Measurements from ENCODE around the gene PIK3C2G. TPM values are rescaled to one million over a fixed set of nuclear protein-coding genes. Genes with fewer than 3 reads are reported as not detected.

Gene PIK3C2G
- total RNA-seq, 1 donor from 2014 or later = not detected

DNA sequence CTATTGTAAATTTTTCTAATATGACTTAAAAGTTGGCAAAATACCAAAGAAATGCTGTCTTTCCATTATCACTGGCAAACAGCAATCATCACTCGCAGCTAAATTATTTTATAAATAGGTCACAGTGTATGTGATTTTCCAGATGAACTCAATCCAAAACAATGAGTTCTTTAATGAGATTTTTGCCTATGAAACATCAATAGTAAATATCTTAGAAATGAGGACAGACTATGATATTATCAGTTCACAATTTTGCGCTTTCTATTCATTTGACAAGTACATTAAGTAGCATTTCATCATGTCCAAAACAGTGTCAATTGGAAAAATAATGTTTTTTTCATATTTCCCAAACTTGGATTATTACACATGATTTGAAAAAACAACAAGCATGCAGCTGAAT lies 65.7 kb downstream of the PIK3C2G start:
- no peaks in the 10 kb centered on the region for H3K27me3 ChIP-seq
- DNase-seq (ENCODE audit: low spot score in 2 of 2) = no peak
- no peaks in the 10 kb centered on the region for H3K4me1 ChIP-seq
- no peaks in the 10 kb centered on the region for H3K36me3 ChIP-seq
- H3K9me3 ChIP-seq = no peaks in the 10 kb centered on the region
- H3K27ac ChIP-seq = no peak overlapping the region
- intact Hi-C loops (cut with DNase I) = no loop called here
- TF ChIP-seq, protein P1, sequence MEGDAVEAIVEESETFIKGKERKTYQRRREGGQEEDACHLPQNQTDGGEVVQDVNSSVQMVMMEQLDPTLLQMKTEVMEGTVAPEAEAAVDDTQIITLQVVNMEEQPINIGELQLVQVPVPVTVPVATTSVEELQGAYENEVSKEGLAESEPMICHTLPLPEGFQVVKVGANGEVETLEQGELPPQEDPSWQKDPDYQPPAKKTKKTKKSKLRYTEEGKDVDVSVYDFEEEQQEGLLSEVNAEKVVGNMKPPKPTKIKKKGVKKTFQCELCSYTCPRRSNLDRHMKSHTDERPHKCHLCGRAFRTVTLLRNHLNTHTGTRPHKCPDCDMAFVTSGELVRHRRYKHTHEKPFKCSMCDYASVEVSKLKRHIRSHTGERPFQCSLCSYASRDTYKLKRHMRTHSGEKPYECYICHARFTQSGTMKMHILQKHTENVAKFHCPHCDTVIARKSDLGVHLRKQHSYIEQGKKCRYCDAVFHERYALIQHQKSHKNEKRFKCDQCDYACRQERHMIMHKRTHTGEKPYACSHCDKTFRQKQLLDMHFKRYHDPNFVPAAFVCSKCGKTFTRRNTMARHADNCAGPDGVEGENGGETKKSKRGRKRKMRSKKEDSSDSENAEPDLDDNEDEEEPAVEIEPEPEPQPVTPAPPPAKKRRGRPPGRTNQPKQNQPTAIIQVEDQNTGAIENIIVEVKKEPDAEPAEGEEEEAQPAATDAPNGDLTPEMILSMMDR (IDR thresholded peaks at IDR 0.05) = no peak
- H3K4me3 ChIP-seq = no peak overlapping the region

DNA sequence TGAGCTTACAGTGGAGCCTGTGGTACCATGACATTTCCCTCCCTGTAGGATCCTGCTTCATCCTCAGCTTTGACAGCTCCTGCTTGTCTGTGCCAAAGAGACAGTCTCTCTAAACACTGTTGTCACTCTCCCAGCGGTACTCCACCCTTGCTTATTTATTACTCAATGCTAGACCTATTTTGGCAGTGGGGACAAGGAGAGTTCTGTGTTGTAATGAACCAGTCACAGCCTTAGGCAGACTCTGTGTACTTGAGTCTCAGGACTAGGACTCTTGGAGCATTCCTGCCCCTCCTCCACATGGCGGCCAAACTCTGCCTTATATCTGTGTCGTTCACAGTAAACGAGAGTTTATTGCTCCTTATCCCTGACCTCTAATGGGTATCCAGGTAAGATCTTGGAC lies 70.9 kb downstream of the PIK3C2G start:
- no peaks in the 10 kb centered on the region for H3K27me3 ChIP-seq
- TF ChIP-seq, protein P1 (IDR thresholded peaks at IDR 0.05) = no peak
- no peaks in the 10 kb centered on the region for H3K9me3 ChIP-seq
- intact Hi-C loops (cut with DNase I) = no loop called here
- no peak overlapping the region for H3K4me3 ChIP-seq
- H3K27ac ChIP-seq = no peak overlapping the region
- H3K36me3 ChIP-seq = no peaks in the 10 kb centered on the region
- DNase-seq (ENCODE audit: low spot score in 2 of 2) = no peak
- no peaks in the 10 kb centered on the region for H3K4me1 ChIP-seq

DNA sequence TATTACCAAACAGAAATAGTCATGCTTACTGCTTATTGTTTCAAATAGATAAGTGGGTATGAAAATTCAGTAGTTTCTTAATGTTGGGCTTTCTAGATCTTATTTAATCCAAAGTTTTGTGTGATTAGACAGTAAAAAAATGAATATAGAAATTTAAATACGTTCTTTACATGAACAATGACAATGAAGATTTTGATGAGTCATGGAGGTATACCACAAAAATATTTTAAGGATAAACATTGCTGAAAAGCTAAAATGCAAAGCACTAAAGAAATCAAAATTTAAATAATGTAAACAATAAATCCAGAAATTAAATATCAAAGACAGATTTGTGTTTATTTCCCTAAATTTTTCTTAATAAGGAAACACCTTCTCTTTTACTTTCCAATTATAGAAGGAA lies 78.3 kb downstream of the PIK3C2G start:
- Histone ChIP-seq H3K4me1 (no peaks in the 10 kb centered on the region), H3K27me3 (no peaks in the 10 kb centered on the region), H3K4me3 (no peak overlapping the region), H3K9me3 (no peaks in the 10 kb centered on the region), H3K36me3 (no peaks in the 10 kb centered on the region), H3K27ac (no peak overlapping the region)
- TF ChIP-seq, protein P1 (IDR thresholded peaks at IDR 0.05) = no peak
- intact Hi-C loops (cut with DNase I) = no loop called here
- DNase-seq (ENCODE audit: low spot score in 2 of 2) = no peak

DNA sequence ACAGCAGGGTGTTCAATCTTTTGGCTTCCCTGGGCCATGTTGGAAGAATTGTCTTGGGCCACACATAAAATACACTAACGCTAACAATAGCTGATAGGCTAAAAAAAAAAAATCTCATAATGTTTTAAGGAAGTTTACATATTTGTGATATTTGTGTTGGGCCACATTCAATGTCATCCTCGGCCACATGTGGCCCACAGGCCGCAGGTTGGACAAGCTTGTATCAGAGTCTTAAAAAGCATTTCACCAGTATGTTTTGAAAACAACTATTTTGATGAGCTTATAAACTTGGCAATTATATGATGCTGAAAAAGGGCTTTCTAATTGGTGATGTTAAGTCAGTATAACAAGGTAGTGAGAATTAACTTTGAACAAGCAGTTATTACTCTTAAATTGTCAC lies 78.9 kb downstream of the PIK3C2G start:
- intact Hi-C loops (cut with DNase I) = no loop called here
- H3K9me3 ChIP-seq = no peaks in the 10 kb centered on the region
- TF ChIP-seq, protein P1 (IDR thresholded peaks at IDR 0.05) = no peak
- H3K36me3 ChIP-seq = no peaks in the 10 kb centered on the region
- H3K27me3 ChIP-seq = no peaks in the 10 kb centered on the region
- no peak for DNase-seq (ENCODE audit: low spot score in 2 of 2)
- no peaks in the 10 kb centered on the region for H3K4me1 ChIP-seq
- no peak overlapping the region for H3K4me3 ChIP-seq
- no peak overlapping the region for H3K27ac ChIP-seq

DNA sequence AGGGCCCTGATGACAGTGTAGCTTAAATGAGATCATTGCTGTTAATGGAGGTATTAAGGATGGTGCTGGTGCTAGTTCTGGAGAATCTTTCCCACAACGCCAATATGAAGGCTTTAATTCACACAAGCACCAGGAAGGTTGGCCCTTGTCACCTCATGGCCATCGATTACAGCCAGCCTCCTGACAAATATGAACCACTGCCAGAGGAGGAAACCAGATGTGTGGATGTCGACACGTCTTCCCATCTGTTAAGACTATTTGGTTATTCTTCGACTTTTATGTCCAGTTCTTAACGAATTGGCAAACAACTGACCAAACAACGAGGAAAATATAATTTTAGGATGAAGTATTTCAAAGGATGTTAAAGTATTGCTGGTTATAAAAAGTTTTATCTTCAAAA lies 79.5 kb downstream of the PIK3C2G start:
- H3K27me3 ChIP-seq = no peaks in the 10 kb centered on the region
- intact Hi-C loops (cut with DNase I) = no loop called here
- H3K9me3 ChIP-seq = no peaks in the 10 kb centered on the region
- no peaks in the 10 kb centered on the region for H3K4me1 ChIP-seq
- DNase-seq (ENCODE audit: low spot score in 2 of 2) = no peak
- H3K27ac ChIP-seq = no peak overlapping the region
- no peak overlapping the region for H3K4me3 ChIP-seq
- no peaks in the 10 kb centered on the region for H3K36me3 ChIP-seq
- TF ChIP-seq, protein P1 (IDR thresholded peaks at IDR 0.05) = no peak

DNA sequence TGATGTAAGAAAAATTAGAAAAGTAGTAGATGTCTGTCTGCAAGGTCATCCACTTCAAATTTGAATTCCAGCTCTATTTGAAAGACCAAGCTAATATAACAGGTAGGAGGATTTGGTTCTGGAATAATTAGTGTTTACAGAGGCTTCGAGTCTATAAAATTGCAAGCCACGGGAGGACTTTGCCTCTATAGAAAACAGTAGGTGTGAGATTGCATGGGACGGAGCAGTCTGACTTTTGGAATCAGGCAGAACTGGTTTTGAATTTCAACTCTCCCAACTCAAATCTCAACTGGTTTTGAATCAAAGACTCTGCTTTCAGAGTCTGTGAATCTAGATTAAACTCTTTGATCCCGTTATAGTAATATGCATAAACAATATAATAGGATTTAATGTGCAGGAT lies 82.4 kb downstream of the PIK3C2G start:
- Histone ChIP-seq H3K27me3 (no peaks in the 10 kb centered on the region), H3K27ac (no peak overlapping the region), H3K4me3 (no peak overlapping the region), H3K4me1 (no peaks in the 10 kb centered on the region), H3K36me3 (no peaks in the 10 kb centered on the region), H3K9me3 (no peaks in the 10 kb centered on the region)
- TF ChIP-seq, protein P1 (IDR thresholded peaks at IDR 0.05) = no peak
- intact Hi-C loops (cut with DNase I) = no loop called here
- DNase-seq (ENCODE audit: low spot score in 2 of 2) = no peak
